K562 (cell line): ENCODE measurements around the gene BAD. TPM values are rescaled to one million over a fixed set of nuclear protein-coding genes. Genes with fewer than 3 reads are reported as not detected.

Experiments used
- ATAC-seq: fragments of 200-7000 bp; cut with Tn5 transposase; 3 replicates; pipeline ENCODE4 v1.9.1; 2020; ENCODE audit warnings: moderate library complexity
- BruUV-seq: library from RNA; stranded (reverse); fragments of 400-500 nt; replicated peaks from 2 replicates; lab custom pipeline; 2021; lab: Mats Ljungman, UMichigan
- CTCF ChIA-PET: fragments of 300-600 bp; formaldehyde crosslinking; extraction: SDS; loops from one replicate; lab custom pipeline; 2021; ENCODE audit warnings: low intra/inter-chr PET ratio; lab: Yijun Ruan, JAX
- POLR2A ChIA-PET: fragments of 300-600, 350-650 bp; sonication (Branson Sonifier 250); formaldehyde crosslinking; extraction: SDS; loops from one replicate; lab custom pipeline; 2021; ENCODE audit warnings: antibody characterized with exemption, inconsistent platforms; lab: Yijun Ruan, JAX
- DNase-seq, 4 experiments: peaks; one replicate each; pipeline versions ENCODE4 v3.0.0 to v3.0.0-alpha.2; 2011 to 2018; ENCODE audit warnings: low spot score in 3 of 4, mixed read lengths in 3 of 4; ENCODE audit errors: extremely low read depth in 1 of 4
- FAIRE-seq: peaks from 2 replicates; lab custom pipeline; 2011; peaks lifted over from hg19 to GRCh38; lab: Jason Lieb, UNC
- H2AFZ ChIP-seq: 2 replicates; pipeline ENCODE4 v1.6.0; 2011; ENCODE audit warnings: low read depth, low read length, control low read depth, inconsistent platforms
- H3K27ac ChIP-seq: fragments of 200-600 bp; 3 replicates; pipeline ENCODE4 v1.8.0; 2011; ENCODE audit warnings: low read depth, mild to moderate bottlenecking, control low read depth, inconsistent platforms, low read length, moderate library complexity, mixed read lengths; ENCODE audit errors: extremely low read depth
- H3K27me3 ChIP-seq, 2 experiments: fragments of 300-600 bp in 1 of 2; 2 replicates in 1 of 2; 3 replicates in 1 of 2; pipeline versions ENCODE4 v1.6.0 to v1.8.0; 2011; ENCODE audit warnings: inconsistent platforms in 2 of 2, low read length in 2 of 2, mild to moderate bottlenecking in 1 of 2, mixed read lengths in 1 of 2, moderate library complexity in 1 of 2; ENCODE audit not compliant: control insufficient read depth in 2 of 2, insufficient read depth in 2 of 2
- H3K36me3 ChIP-seq: fragments of 300-600 bp; 3 replicates; pipeline ENCODE4 v1.8.0; 2011; ENCODE audit warnings: mild to moderate bottlenecking, low read length, inconsistent platforms; ENCODE audit not compliant: control insufficient read depth, insufficient read depth
- H3K4me1 ChIP-seq, 2 experiments: fragments of 200-600 bp in 1 of 2; replicated peaks in 1 of 2; 2 replicates in 1 of 2; 3 replicates in 1 of 2; pipeline versions ENCODE4 v1.5.1 to v1.8.0; 2011; ENCODE audit warnings: inconsistent platforms in 2 of 2, low read length in 2 of 2, mild to moderate bottlenecking in 1 of 2, mixed read lengths in 1 of 2, moderate library complexity in 1 of 2; ENCODE audit not compliant: control insufficient read depth in 2 of 2, insufficient read depth in 2 of 2
- H3K4me2 ChIP-seq: 2 replicates; pipeline ENCODE4 v1.6.1; 2011; ENCODE audit warnings: low read length, control low read depth, inconsistent platforms, mixed read lengths; ENCODE audit not compliant: insufficient read depth
- H3K4me3 ChIP-seq: fragments of 200-600 bp; sonication (generic), shearing (Covaris generic); 2 replicates; pipeline ENCODE4 v1.5.1; 2016; ENCODE audit warnings: control low read depth, inconsistent platforms
- H3K79me2 ChIP-seq: fragments of 200-600 bp; 3 replicates; pipeline ENCODE4 v1.8.0; 2011; ENCODE audit warnings: low read length, inconsistent platforms; ENCODE audit not compliant: control insufficient read depth, insufficient read depth
- H3K9ac ChIP-seq, 2 experiments: 2 replicates each; pipeline versions ENCODE4 v1.6.0 to v1.6.1; 2011; ENCODE audit warnings: low read depth in 2 of 2, low read length in 2 of 2, control low read depth in 1 of 2, inconsistent platforms in 1 of 2, mild to moderate bottlenecking in 1 of 2, mixed read lengths in 1 of 2; ENCODE audit not compliant: insufficient read depth in 1 of 2
- H3K9me1 ChIP-seq: one replicate; pipeline ENCODE4 v1.6.0; 2011; ENCODE audit warnings: inconsistent platforms, mild to moderate bottlenecking, low read length, moderate library complexity; ENCODE audit not compliant: control insufficient read depth, insufficient read depth
- H3K9me3 ChIP-seq: replicated peaks from 2 replicates; pipeline ENCODE4 v1.5.1; 2011; ENCODE audit warnings: low read depth, low read length, inconsistent platforms; ENCODE audit not compliant: control insufficient read depth, insufficient read depth
- H4K20me1 ChIP-seq: replicated peaks from 2 replicates; pipeline ENCODE4 v1.6.1; 2011; ENCODE audit warnings: low read length, inconsistent platforms, mixed read lengths; ENCODE audit not compliant: control insufficient read depth, insufficient read depth
- ATF4 ChIP-seq: fragments of 450-650 bp; formaldehyde crosslinking; IDR thresholded peaks from 2 replicates; pipeline ENCODE4 v1.4.0; 2022; ENCODE audit warnings: mild to moderate bottlenecking, moderate library complexity
- BRF2 ChIP-seq: IDR thresholded peaks from 3 replicates; pipeline ENCODE4 v1.6.1; 2011; ENCODE audit warnings: borderline replicate concordance, mild to moderate bottlenecking; ENCODE audit not compliant: insufficient read length, insufficient read depth
- CHD1 ChIP-seq: fragments of 200-600 bp; sonication (generic); IDR thresholded peaks from one replicate; pipeline ENCODE4 v1.6.1; 2012; ENCODE audit warnings: mild to moderate bottlenecking, moderate library complexity, low read length, inconsistent platforms
- KAT2B ChIP-seq: IDR thresholded peaks from one replicate; pipeline ENCODE4 v1.6.1; 2012; ENCODE audit warnings: low read depth, mild to moderate bottlenecking, control low read depth, inconsistent platforms, low read length, moderate library complexity
- KAT8 ChIP-seq: fragments of 450-650 bp; IDR thresholded peaks from 2 replicates; pipeline ENCODE4 v1.6.1; 2016; ENCODE audit warnings: low read depth, mild to moderate bottlenecking
- RCOR1 ChIP-seq, 2 experiments: IDR thresholded peaks; 2 replicates each; pipeline ENCODE4 v1.6.1; 2012; ENCODE audit warnings: low read depth in 2 of 2, low read length in 2 of 2, borderline replicate concordance in 1 of 2, improper control_type of control experiment in 1 of 2
- TRIM24 ChIP-seq, 2 experiments: fragments of 450-650 bp; IDR thresholded peaks; 2 replicates each; pipeline ENCODE4 v1.6.1; 2016
- ZBTB33 ChIP-seq: sonication (generic); formaldehyde crosslinking; IDR thresholded peaks from 2 replicates; pipeline ENCODE4 v1.8.1; 2023; ENCODE audit warnings: mild to moderate bottlenecking, missing genetic modification reagents
- ZNF184 ChIP-seq: sonication (generic); formaldehyde crosslinking; IDR thresholded peaks from 2 replicates; pipeline ENCODE4 v1.5.0; 2020; ENCODE audit warnings: missing genetic modification reagents
- ZNF239 ChIP-seq: fragments of 250-450 bp; sonication (Bioruptor Pico); IDR thresholded peaks from 2 replicates; pipeline ENCODE4 v1.4.0; 2020; ENCODE audit warnings: mild to moderate bottlenecking
- ZNF609 ChIP-seq: sonication (generic); formaldehyde crosslinking; IDR thresholded peaks from 2 replicates; pipeline ENCODE4 v1.8.1; 2023; ENCODE audit warnings: missing genetic modification reagents, mild to moderate bottlenecking, borderline replicate concordance
- WGBS: fragments of 100-300 bp; shearing (Covaris generic); methylation state at CpG from one replicate; pipeline ENCODE4 v1.1.6; 2016; ENCODE audit warnings: low coverage, mixed read lengths; ENCODE audit not compliant: insufficient coverage; ENCODE audit errors: missing lambda C conversion rate; 5-methylcytosine and 5-hydroxymethylcytosine counted together
- in situ Hi-C: fragments of 300-500 bp; cut with MboI; formaldehyde crosslinking; loops from 4 replicates; pipeline ENCODE4 v1.15.0; 2018; ENCODE audit warnings: inconsistent platforms, mixed read lengths
- intact Hi-C: fragments of 100-400 bp; cut with micrococcal nuclease; formaldehyde crosslinking; loops from 2 replicates; pipeline ENCODE4 v1.14.2; 2022
- polyA plus RNA-seq, 8 experiments: library from polyadenylated mRNA; depleted of rRNA in 4 of 8; stranded (reverse) in 5 of 8; unstranded in 3 of 8; fragments of >200 nt; fragmentation: Nextera tagmentation in 2 of 8; fragmentation: Illumina TruSeq in 1 of 8; extraction: Ambion mirVana in 2 of 8; extraction: Trizol in 1 of 8; gene quantifications; 2 replicates each; pipeline versions ENCODE4 v1.2.1 to v1.2.3, GENCODE V29; 2011 to 2014; ENCODE audit warnings: inconsistent platforms in 1 of 8, missing spikeins in 1 of 8
- total RNA-seq, 7 experiments: library from RNA; depleted of rRNA in 6 of 7; stranded (reverse); fragments of >200 nt in 6 of 7; fragmentation: Illumina TruSeq in 2 of 7; extraction: Trizol in 2 of 7; gene quantifications; 2 replicates each; pipeline versions ENCODE4 v1.2.1 to v1.2.3, GENCODE V29; 2011 to 2021; ENCODE audit warnings: low replicate concordance in 1 of 7

BAD gene
- total and polyA plus RNA-seq, 9 of the 15 experiments (the other 6 are each of a cell fraction or from before 2014, with no cell fraction given): 0.61 to 45.6 (median 11.8) TPM

GRCh38 chr11:64268025-64268892 is 16.2 kb downstream of the BAD start:
- CTCF ChIA-PET: interaction anchor here (2.6 kb wide), 1 partner anchor 64 kb away, joined by 11 read pairs; no protein-coding TSS in a partner anchor
- Histone ChIP-seq H3K9me1 (peaks cover 3% of the 10 kb centered on the region), H3K4me2 (peak overlapping the region; percentile 92), H3K4me3 (peak overlapping the region; percentile 60), H2AFZ (no peak overlapping the region; the same call in 1 of the 2 replicates), H3K36me3 (peaks cover 49% of the 10 kb centered on the region), H3K4me1 (peaks cover 28 to 59% of the 10 kb centered on the region in 2 experiments), H3K9ac (peak overlapping the region; percentile 89 to 99), H3K27me3 (no peaks in the 10 kb centered on the region), H3K9me3 (no peaks in the 10 kb centered on the region), H3K27ac (peak overlapping the region; percentile 96), H4K20me1 (no peaks in the 10 kb centered on the region), H3K79me2 (peaks cover 36% of the 10 kb centered on the region)
- DNase-seq: peak in 2 of 4 experiments; percentile 41 to 47
- no TSS peak for BruUV-seq
- no peak for FAIRE-seq
- POLR2A ChIA-PET: interaction anchor here (0.6 to 5.7 kb wide), 15 partner anchors 8 to 74 kb away, joined by 3 to 58 read pairs (median 4); partner anchors contain the start of genes BAD, CATSPERZ, ESRRA and FERMT3
- intact Hi-C loops (loop anchor here (2.0 kb wide), 1 partner anchor 21 kb away; the partner anchor contains the start of gene PPP1R14B), in situ Hi-C loops (no loop called here)
- no peak for ATAC-seq
- WGBS: 31% methylated on average over 21 of the region's 23 CpGs
- TF ChIP-seq TRIM24 (IDR thresholded peaks at IDR 0.05) (no peak), ZNF609 (CRISPR knock-in tag) (0 out of 2 replicates have a peak, but pooled peaks have one; percentile 19), ZNF184 (CRISPR knock-in tag) (no peak), KAT8 (no peak), ZNF239 (CRISPR knock-in tag) (no peak), BRF2 (no peak), KAT2B (no peak), ZBTB33 (CRISPR knock-in tag) (no peak), RCOR1 (IDR thresholded peaks at IDR 0.05; ENCODE audit: borderline replicate concordance in 1 of 2, low read depth in 2 of 2, low read length in 2 of 2) (peak; percentile 21 to 43; a peak in 1 of 4 replicates), CHD1 (peak; percentile 69), ATF4 (CRISPR knock-in tag) (no peak)
